Measurements from ENCODE around the gene SOX11. TPM values are rescaled to one million over a fixed set of nuclear protein-coding genes. Genes with fewer than 3 reads are reported as not detected.

Gene SOX11
- polyA plus RNA-seq, 6 donors from 2014 or later = not detected

- H3K27me3 Mint-ChIP-seq = no peaks in the 10 kb centered on the region
- H3K36me3 Mint-ChIP-seq = no peaks in the 10 kb centered on the region
- ATAC-seq (ENCODE audit: low read depth in 2 of 2) = no peak
- DNase-seq = no peak
- H3K4me3 Mint-ChIP-seq = no peak overlapping the region
- H3K4me1 Mint-ChIP-seq = no peaks in the 10 kb centered on the region
- H3K9me3 Mint-ChIP-seq = peaks cover 0 to 5% (median 3%) of the 10 kb centered on the region in 7 donors
- no peak overlapping the region for H3K27ac Mint-ChIP-seq
Observed at GRCh38 chr2:5736050-5736449, 43.9 kb downstream of the SOX11 start.

DNA sequence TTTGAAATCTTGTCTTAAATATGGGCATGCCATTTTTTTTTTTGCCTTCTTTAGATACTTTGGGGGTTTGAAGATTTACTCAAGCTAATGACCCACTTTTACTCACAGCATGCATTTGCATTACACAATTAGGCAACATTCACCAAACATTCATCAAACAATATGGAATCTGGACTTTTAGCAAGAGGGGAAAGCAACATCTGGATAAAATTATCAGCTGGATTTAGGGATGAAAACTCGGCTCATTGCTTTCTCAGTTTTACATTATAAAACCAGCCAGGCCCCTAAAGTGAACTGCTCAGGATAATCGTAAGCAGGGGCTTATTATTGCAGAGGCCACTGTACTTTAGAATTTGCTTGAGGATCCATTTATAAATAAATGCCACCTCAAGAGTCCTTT, 44.7 kb downstream of the SOX11 start:
- Mint-ChIP-seq H3K4me1 (no peaks in the 10 kb centered on the region), H3K36me3 (no peaks in the 10 kb centered on the region), H3K4me3 (no peak overlapping the region), H3K9me3 (peaks cover 0 to 5% (median 3%) of the 10 kb centered on the region in 7 donors), H3K27me3 (no peaks in the 10 kb centered on the region), H3K27ac (no peak overlapping the region)
- no peak for DNase-seq
- ATAC-seq (ENCODE audit: low read depth in 2 of 2) = no peak

- Mint-ChIP-seq H3K27me3 (no peaks in the 10 kb centered on the region), H3K36me3 (no peaks in the 10 kb centered on the region), H3K9me3 (peaks cover 0 to 3% (median 0%) of the 10 kb centered on the region in 7 donors), H3K4me1 (no peaks in the 10 kb centered on the region), H3K4me3 (no peak overlapping the region), H3K27ac (no peak overlapping the region)
- no peak for ATAC-seq (ENCODE audit: low read depth in 2 of 2)
- DNase-seq = no peak
Observed at GRCh38 chr2:5740053-5740452, 47.9 kb downstream of the SOX11 start.

GRCh38 chr2:5740817-5741216, 48.6 kb downstream of the SOX11 start:
- H3K4me1 Mint-ChIP-seq = no peaks in the 10 kb centered on the region
- H3K4me3 Mint-ChIP-seq = no peak overlapping the region
- no peak for ATAC-seq (ENCODE audit: low read depth in 2 of 2)

DNA sequence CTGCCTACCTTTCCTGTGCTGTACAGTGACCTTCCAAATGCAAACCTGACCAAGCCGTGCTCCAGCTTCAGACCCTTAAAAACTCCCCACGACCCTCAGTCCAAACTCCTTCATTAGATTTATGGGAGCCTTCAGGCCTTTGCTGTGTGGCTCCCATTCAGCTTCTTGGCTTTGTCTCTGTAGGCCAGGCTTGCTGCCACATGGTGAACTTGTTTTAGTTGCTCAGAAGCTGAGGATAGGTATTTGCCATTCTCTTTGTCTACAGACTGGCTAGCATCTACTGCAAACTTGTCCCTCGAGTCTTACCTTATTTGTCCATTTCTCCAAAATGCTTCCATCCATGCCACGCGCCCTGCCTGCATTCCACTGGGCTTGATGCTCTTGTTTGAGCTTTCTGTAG, 49.1 kb downstream of the SOX11 start:
- Mint-ChIP-seq H3K4me3 (no peak overlapping the region), H3K36me3 (no peaks in the 10 kb centered on the region), H3K27me3 (no peaks in the 10 kb centered on the region), H3K4me1 (no peaks in the 10 kb centered on the region), H3K27ac (no peak overlapping the region), H3K9me3 (no peaks in the 10 kb centered on the region)
- ATAC-seq (ENCODE audit: low read depth in 2 of 2) (no peak), DNase-seq (no peak)

More at GRCh38 chr2:5740817-5741216, 48.6 kb downstream of the SOX11 start:
- no peaks in the 10 kb centered on the region for H3K36me3 Mint-ChIP-seq
- peaks cover 0 to 2% (median 0%) of the 10 kb centered on the region in 7 donors for H3K9me3 Mint-ChIP-seq
- H3K27ac Mint-ChIP-seq = no peak overlapping the region
- DNase-seq = no peak
- no peaks in the 10 kb centered on the region for H3K27me3 Mint-ChIP-seq

DNA sequence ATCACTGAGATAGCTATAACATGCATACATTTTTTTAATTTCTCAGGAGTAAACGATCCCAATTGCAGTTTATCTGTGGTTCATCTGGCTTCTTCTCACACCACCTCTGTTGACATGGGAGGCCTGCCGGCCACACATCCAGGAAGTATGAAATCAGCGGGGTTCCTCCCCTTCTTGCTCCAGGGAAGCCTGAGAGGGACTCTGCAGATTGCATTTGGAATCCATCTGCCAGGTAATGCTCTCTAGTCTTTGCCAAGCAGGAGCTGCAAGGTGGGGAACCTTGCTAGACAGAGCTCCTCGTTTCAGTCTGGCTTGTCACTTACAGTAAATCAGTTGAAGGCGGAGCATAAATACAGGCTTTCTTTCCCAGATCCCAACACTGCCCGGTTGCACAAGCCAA, 49.9 kb downstream of the SOX11 start:
- Mint-ChIP-seq H3K4me3 (no peak overlapping the region), H3K27ac (no peak overlapping the region), H3K9me3 (no peaks in the 10 kb centered on the region), H3K36me3 (no peaks in the 10 kb centered on the region), H3K4me1 (no peaks in the 10 kb centered on the region), H3K27me3 (no peaks in the 10 kb centered on the region)
- ATAC-seq (ENCODE audit: low read depth in 2 of 2) (no peak), DNase-seq (no peak)

DNA sequence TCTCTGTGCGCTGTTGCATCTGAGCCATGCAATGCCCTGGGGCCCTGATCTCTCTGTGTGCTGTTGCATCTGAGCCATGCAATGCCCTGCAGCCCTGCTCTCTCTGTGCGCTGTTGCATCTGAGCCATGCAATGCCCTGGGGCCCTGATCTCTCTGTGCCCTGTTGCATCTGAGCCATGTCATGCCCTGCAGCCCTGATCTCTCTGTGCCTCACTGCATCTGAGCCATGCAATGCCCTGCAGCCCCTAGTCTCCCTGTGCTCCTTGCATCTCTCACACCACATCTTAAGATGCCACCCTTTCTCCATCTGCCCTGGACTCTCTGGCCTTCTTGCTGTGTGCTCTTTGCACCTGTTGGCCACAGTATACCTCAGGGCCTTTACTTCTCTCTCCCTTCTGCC, 56.2 kb downstream of the SOX11 start:
- Mint-ChIP-seq H3K27me3 (peaks cover 0 to 4% (median 0%) of the 10 kb centered on the region in 3 donors), H3K4me1 (no peaks in the 10 kb centered on the region), H3K4me3 (no peak overlapping the region)

DNA sequence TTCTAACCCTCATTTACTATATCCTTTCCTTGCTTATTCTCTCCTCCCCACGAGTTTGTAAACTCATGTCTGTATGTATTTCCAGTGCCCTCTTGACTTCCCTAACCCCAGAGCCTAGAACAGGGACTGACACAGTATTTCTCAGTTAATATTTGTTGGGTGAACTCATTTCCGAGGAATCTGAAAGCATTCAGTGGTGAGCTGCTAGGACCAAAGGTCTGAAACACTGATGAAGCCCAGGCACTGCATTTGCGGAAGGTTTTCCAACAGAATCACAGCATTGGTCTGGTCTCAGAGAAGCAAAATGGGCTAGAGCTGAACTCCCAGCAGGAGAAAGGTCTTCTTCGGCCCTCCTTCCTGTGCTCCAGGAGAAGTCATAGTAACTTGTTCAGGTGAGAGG, 56.8 kb downstream of the SOX11 start:
- ATAC-seq (ENCODE audit: low read depth in 2 of 2) = no peak
- no peaks in the 10 kb centered on the region for H3K36me3 Mint-ChIP-seq
- H3K4me3 Mint-ChIP-seq = no peak overlapping the region
- H3K9me3 Mint-ChIP-seq = peaks cover 0 to 15% (median 1%) of the 10 kb centered on the region in 7 donors
- no peak for DNase-seq
- H3K27me3 Mint-ChIP-seq = peaks cover 0 to 4% (median 0%) of the 10 kb centered on the region in 3 donors
- peak overlapping the region in 1 of 6 donors; percentile 77 for H3K27ac Mint-ChIP-seq
- H3K4me1 Mint-ChIP-seq = no peaks in the 10 kb centered on the region

More for the DNA sequence above, 56.2 kb downstream of the SOX11 start:
- Mint-ChIP-seq H3K27ac (no peak overlapping the region), H3K9me3 (peaks cover 0 to 15% (median 0%) of the 10 kb centered on the region in 7 donors), H3K36me3 (no peaks in the 10 kb centered on the region)
- DNase-seq (no peak), ATAC-seq (ENCODE audit: low read depth in 2 of 2) (no peak)

GRCh38 chr2:5749347-5749746, 57.2 kb downstream of the SOX11 start:
- DNase-seq = no peak
- Mint-ChIP-seq H3K4me1 (no peaks in the 10 kb centered on the region), H3K9me3 (peaks cover 0 to 15% (median 2%) of the 10 kb centered on the region in 7 donors), H3K27me3 (peaks cover 0 to 4% (median 0%) of the 10 kb centered on the region in 3 donors), H3K4me3 (no peak overlapping the region), H3K36me3 (no peaks in the 10 kb centered on the region), H3K27ac (no peak overlapping the region)
- no peak for ATAC-seq (ENCODE audit: low read depth in 2 of 2)
